Measurements from ENCODE around the gene PALMD.

The PALMD gene

DNA sequence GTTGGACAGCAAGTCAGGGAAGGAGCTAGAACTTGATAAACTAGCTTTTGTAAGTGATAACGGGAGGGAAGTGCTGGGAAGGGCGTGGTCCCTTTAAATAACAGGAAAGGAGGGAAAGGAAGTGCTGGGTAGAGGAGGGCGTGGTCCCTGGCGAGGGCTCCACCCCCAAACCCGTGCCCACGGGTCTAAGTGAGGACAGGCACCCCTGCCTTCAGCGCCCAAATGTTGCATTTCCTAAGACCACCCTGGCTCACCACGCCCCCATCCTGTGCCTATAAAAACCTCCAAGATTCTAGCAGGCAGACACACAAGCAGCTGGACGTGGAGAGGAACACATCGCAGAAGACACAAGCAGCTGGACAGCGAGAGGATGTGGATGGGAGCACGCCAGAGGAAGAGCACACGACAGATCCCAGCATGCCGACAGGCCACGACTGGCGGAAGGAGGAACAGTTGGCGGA lies 58.5 kb downstream of the PALMD start:
- no peak for DNase-seq

DNA sequence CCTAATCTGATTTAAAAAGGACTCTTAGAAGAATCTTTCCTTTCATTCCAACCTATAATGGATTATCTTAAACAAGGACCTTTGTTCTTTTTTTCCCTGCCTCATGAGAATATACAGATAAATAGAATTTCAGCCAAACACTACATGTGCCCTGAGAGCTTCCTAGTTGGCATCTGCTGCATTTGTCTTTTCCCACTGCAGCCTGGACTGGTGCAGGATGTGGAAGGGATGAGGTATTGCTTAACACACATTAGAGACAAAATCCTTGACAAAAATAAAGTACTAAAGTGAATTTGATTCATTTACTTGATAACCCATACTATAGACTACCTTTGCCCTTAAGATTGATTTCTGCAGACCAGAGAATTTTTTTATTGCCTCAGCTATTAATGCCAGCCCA lies 59.5 kb downstream of the PALMD start:
- no peak for DNase-seq

GRCh38 chr1:99707535-99708142 lies 61.7 kb downstream of the PALMD start:
- peak; percentile 54 for DNase-seq

DNA sequence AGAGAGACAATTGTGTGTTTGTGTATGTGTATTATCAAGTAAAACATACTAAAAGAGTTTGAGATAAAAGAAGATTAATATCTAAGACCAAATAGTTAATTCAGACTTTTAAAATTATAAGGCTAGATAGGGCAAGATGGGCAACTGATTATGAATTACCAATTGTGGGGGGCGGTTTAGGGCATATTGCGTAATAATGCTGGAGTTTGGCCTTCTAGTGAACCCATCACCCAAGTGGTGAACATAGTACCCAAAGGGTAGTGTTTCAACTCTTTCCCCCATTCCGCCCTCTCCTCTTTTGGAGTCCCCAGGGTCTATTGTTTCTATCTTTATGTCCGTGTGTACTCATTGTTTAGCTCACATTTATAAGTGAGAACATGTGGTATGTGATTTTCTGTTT lies 65.1 kb downstream of the PALMD start:
- DNase-seq: no peak

DNA sequence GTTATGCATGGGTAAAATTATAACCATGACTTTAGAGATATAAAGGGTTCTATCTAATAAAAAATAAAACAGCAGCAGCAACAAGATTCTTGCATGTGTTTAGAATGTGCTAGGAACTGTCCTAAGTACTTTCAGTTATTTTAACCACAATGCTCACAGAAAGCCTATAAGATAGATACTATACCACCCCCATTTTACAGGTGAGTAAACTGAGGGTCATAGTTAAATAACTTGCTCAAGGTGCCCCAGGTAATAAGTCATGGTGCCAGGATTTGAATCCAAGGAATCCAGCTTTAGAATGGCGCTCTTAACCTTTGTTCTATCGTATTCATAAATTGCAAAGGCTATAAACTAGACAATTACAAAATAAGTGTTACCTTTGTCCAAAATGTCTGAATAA lies 67.1 kb downstream of the PALMD start:
- DNase-seq: no peak

DNA sequence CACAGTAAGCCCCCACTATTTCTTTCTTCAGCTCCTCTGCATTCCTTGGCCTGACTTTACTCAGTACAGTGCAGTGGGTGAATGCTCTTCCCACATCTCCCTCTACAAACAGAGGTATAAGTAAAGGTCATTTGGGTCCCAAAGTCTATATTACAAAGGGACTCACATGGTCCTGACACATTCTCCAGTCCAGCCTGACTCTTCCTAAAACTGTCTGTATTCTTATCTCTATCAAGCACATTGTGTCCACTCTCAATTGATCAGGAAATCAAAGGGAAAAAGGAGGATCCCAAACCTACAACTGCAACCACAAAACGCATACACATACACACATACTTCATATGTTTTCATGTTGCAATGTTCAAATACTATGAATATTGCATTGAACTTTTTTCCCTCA lies 71.1 kb downstream of the PALMD start:
- no peak for DNase-seq

- DNase-seq: no peak
Measured at GRCh38 chr1:99723251-99723650, 77.3 kb downstream of the PALMD start.

DNA sequence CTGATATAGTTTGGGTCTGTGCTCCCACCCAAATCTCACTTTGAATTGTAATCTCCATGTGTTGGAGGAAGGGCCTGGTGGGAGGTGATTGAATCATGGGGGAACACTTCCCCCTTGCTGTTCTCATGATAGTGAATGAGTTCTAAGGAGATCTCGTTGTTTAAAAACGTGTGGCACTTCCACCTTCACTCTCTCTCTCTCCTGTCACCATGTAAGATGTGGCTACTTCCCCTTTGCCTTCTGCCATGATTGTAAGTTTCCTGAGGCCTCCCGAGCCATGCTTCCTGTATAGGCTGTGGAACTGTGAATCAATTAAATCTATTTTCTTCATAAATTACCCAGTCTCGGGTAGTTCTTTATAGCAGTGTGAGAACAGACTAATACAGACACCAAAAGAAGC lies 80.1 kb downstream of the PALMD start:
- DNase-seq: no peak

DNA sequence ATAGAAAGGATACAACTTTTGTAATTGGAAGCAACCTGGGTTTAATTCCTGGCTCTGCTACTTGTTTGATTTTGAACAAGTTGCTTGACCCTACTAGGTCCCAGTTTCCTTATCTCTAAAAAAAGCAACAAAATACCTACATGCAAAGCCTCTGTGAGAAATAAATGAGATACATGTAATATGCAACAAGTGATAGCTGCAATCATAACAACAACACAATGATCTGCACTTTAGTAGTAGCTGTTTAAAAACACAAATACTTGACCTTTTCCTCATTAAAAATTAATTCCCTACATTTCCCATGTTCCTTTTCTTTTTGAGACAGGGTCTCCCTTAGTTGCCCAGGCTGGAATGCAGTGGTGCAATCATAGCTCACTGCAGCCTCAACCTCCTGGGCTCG lies 80.5 kb downstream of the PALMD start:
- no peak for DNase-seq

DNA sequence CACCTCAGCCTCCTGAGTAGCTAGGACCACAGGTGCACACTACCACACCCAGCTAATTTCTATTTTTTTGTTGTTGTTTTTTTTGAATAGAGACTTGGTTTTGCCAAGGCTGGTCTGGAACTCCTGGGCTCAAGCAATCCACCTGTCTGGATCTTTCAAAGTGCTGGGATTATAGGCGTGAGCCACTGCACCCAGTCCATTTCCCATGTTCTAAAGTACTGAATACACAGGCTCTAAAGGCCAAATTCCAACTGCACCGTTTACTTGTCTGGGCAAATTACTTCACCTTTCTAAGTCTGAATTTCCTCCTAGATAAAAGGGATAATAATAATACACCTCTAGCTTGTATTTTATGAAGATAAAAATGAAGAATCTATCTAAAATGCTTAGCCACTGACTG lies 80.9 kb downstream of the PALMD start:
- DNase-seq: no peak

DNA sequence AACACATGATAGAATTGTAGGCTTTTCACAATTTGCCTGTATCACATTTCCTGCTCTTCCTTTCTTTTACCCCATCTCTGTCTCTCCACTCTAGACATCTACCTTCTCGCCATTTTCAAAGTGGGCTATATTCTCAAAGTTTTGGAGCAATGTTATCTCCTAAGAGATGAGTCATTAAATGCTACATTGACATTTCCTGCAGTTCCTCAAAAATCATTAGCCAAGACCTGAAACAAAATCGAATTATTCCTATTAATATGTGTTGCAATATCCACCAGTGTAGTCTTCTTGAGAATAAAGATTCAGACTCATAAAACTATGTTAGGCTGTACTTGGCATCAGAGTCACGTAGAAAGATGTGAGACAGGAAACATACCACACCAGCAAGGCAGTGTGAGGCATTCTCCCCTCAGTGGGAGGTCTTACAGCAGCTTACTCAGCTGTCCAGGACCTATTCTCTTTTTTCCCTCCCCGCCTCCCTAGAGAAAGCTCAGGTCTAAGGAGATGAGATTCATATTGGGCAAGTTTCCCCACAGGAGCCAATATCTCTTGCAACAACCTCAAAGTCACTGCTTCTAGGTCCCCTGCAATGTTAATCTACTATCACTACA lies 81.8 kb downstream of the PALMD start:
- peak; percentile 50 for DNase-seq

DNA sequence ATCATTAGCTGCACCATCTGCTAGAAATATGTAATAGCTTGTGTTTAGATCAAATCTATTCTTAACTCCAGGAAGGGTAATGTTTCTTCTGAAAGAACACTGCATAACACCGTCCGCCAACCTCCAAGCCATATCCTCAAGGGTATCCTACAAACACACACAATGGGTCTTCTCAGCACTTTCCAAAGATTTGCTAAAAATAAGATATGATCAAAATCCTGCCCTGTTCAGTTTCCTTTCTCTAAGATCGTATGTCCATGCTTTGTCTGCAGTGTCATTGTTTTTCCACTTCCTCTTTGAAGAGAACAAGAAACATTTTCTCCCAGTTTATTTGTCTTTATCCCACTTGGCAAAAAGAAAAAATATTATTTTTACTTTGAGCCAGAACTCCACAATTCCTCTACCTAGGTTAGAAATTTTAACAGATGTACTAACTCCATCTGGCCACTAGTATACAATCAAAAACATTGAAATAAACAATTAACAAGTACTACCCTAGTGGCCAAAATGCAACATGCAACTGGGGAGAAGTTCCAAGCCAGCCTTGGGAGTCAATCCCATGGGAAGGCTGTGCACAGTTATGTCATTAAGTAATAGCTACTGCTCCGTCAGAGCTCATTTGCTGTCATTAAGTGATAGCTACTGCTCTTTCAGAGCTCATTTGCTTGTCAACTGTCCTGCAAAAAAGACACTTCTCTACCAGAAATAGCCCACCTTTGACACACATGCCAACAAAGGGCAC lies 82.8 kb downstream of the PALMD start:
- peak; percentile 49 for DNase-seq

GRCh38 chr1:99731384-99731783 lies 85.5 kb downstream of the PALMD start:
- peak; percentile 83 for DNase-seq

- no peak for DNase-seq
Measured at GRCh38 chr1:99735852-99736251, 89.9 kb downstream of the PALMD start.

GRCh38 chr1:99737016-99737415 lies 91.1 kb downstream of the PALMD start:
- peak; percentile 80 for DNase-seq

DNA sequence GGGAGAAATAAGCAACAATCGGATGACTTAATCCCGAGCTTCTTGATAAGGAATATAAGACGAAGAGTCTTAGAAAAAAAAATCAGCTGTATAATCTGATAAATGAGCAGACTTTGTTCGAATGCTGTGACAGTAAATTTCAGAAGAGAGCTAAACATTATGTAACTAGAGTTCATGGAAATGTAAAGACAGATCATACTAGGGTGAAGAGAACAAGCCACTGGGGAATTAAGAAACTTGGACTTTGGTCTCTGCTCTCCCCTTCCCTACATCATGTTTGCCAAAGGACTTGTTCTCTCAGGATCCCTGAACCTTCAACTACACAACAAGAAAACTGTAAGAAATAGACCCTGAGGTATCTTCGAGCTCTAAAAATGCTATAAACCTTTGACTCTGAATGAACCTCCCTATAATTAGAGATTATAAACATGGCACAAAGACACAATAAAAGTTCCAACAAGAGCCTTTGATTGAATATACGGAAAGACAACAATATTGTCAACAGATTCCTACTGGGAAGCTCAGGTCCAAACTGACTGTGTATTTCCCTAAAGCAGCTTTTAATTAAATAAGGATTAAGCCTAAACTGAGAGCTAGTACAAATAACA lies 93.0 kb downstream of the PALMD start:
- no peak for DNase-seq

GRCh38 chr1:99740141-99740540 lies 94.2 kb downstream of the PALMD start:
- DNase-seq: no peak

All from HCEC 1CT (cell line).